ENCODE results near the gene TMEM63A. TPM values are rescaled to one million over a fixed set of nuclear protein-coding genes. Genes with fewer than 3 reads are reported as not detected.

The TMEM63A gene
- total and polyA plus RNA-seq, 2 of the 13 experiments (the other 11 are each of a cell fraction or from before 2014, with no cell fraction given): 23.9 to 53.3 TPM

GRCh38 chr1:225883616-225884265 is 1.6 kb upstream of the TMEM63A start:
- H2AFZ ChIP-seq (ENCODE audit: low read length): no peak overlapping the region
- in situ Hi-C loops (cut with HindIII; ENCODE audit: extremely low pct_ligation_motif_present, low pct_unique_long_range_greater_than_20kb) (no loop called here), intact Hi-C loops (cut with micrococcal nuclease; ENCODE audit: unreplicated experiment) (loop anchor here (2.0 to 10.0 kb wide), 3 partner anchors 39 to 91 kb away; partner anchors contain the start of gene PYCR2)
- DNase-seq (ENCODE audit: low spot score): no peak
- no peaks in the 10 kb centered on the region for H3K36me3 ChIP-seq (replicated peaks in 1 of 2; ENCODE audit: control insufficient read depth in 1 of 2, insufficient read depth in 2 of 2, low read length in 2 of 2)
- CTCF ChIA-PET (ENCODE audit: low intra/inter-chr PET ratio, low total read pairs): interaction anchor here (1.4 kb wide), 1 partner anchor 409 kb away, joined by 4 read pairs; no protein-coding TSS in a partner anchor
- no peaks in the 10 kb centered on the region for H3K9me3 ChIP-seq (ENCODE audit: low read length)
- no peak for FAIRE-seq
- TF ChIP-seq ZNF557 (CRISPR knock-in tag; IDR thresholded peaks at IDR 0.05) (no peak), EHMT2 (IDR thresholded peaks at IDR 0.05; ENCODE audit: borderline replicate concordance, low read depth, low read length) (no peak), RAD21 (CRISPR knock-in tag; IDR thresholded peaks at IDR 0.05) (no peak), RCOR2 (CRISPR knock-in tag; IDR thresholded peaks at IDR 0.05) (no peak), PHF5A (CRISPR knock-in tag; IDR thresholded peaks at IDR 0.05; ENCODE audit: low read depth, unreplicated experiment) (no peak), ZNF563 (CRISPR knock-in tag; IDR thresholded peaks at IDR 0.05) (no peak), YEATS4 (CRISPR knock-in tag; IDR thresholded peaks at IDR 0.05; ENCODE audit: borderline replicate concordance) (no peak), THAP11 (CRISPR knock-in tag; IDR thresholded peaks at IDR 0.05) (no peak), CTCF (CRISPR knock-in tag; IDR thresholded peaks at IDR 0.05) (peak; percentile 46), ZNF740 (CRISPR knock-in tag; IDR thresholded peaks at IDR 0.05) (0 out of 2 replicates have a peak, but pooled peaks have one; percentile 28), PATZ1 (CRISPR knock-in tag; IDR thresholded peaks at IDR 0.05) (peak; percentile 49; the same call in 1 of the 2 replicates), STAG1 (CRISPR knock-in tag; IDR thresholded peaks at IDR 0.05) (peak; percentile 35; the same call in 1 of the 2 replicates)
- peak overlapping the region; percentile 91 to 98 (median 93); a peak in 4 of 6 replicates for H3K4me3 ChIP-seq (replicated peaks in 1 of 3; ENCODE audit: insufficient read depth in 1 of 3, low read depth in 2 of 3, low read length in 3 of 3)
- H3K79me2 ChIP-seq (ENCODE audit: insufficient read depth, low read length): peaks cover 30% of the 10 kb centered on the region
- POLR2A ChIA-PET: interaction anchor here (1.4 to 4.6 kb wide), 7 partner anchors 10 to 178 kb away, joined by 3 to 42 read pairs (median 21); partner anchors contain the start of genes EPHX1, H3-3A, PYCR2 and SRP9
- no peaks in the 10 kb centered on the region; a peak in 1 of 5 replicates for H3K27me3 ChIP-seq (ENCODE audit: control insufficient read depth in 1 of 2, insufficient read depth in 2 of 2, low read length in 2 of 2)
- no peak overlapping the region for H3K27ac ChIP-seq (ENCODE audit: extremely low read length, insufficient read depth, low read length)
- H3K9ac ChIP-seq (ENCODE audit: insufficient read depth, low read depth, low read length): peak overlapping the region; percentile 22; the same call in 1 of the 2 replicates
- H3K4me2 ChIP-seq (ENCODE audit: low read depth, low read length): peak overlapping the region; percentile 100
- ATAC-seq: no peak
- peaks cover 69% of the 10 kb centered on the region for H3K4me1 ChIP-seq (ENCODE audit: insufficient read depth, low read length)
- 0 out of 2 replicates have a peak, but pooled peaks cover 8% of the 10 kb centered on the region for H4K20me1 ChIP-seq (ENCODE audit: insufficient read depth, low read length)
- WGBS (ENCODE audit: low lambda C conversion rate): 20% methylated on average over 10 of the region's 11 CpGs
- no TSS peak for BruUV-seq (replicated peaks)

All from HepG2 (cell line).